Cardiac septum (tissue), 1 donor: ENCODE results near the gene ERBB4. TPM values are rescaled to one million over a fixed set of nuclear protein-coding genes. Genes with fewer than 3 reads are reported as not detected.

Experiments used
- DNase-seq: peaks from one replicate; pipeline ENCODE4 v3.0.0-alpha.2; 2020; ENCODE audit warnings: low spot score
- intact Hi-C: fragments of 100-400 bp; cut with DNase I; formaldehyde crosslinking; loops from one replicate; pipeline ENCODE4 v1.14.0; 2022
- total RNA-seq: library from RNA; stranded (reverse); fragmentation: NEBNext Ultra II Directional; extraction: Animal tissue kit (Norgen Biotek cat#: 25700); gene quantifications from one replicate; pipeline ENCODE4 v1.2.1, GENCODE V29; 2021
- donor health status: DM: no; HTN: no; CAD: no.

ERBB4 gene
- total RNA-seq, 1 donor from 2014 or later: 13.8 TPM

DNA sequence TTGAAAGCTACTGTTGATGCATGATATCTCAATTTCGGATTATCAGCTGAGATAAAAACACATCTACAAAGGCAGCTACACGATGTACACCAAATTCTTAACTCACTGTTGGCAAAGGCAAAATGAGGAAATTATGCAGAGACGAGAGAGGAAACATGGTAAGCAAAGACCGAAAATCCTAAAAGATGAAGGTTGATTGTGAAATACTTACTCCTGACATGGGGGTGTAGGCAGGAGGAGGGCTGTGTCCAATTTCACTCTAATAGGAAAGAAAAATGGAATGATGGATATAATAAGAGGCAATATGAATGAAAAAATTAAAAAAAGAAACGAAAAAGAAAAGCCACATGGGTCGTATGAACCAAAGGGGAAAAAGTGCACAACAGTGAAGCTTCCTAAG, 1150.9 kb downstream of the ERBB4 start:
- DNase-seq: no peak
- intact Hi-C loops: no loop called here

DNA sequence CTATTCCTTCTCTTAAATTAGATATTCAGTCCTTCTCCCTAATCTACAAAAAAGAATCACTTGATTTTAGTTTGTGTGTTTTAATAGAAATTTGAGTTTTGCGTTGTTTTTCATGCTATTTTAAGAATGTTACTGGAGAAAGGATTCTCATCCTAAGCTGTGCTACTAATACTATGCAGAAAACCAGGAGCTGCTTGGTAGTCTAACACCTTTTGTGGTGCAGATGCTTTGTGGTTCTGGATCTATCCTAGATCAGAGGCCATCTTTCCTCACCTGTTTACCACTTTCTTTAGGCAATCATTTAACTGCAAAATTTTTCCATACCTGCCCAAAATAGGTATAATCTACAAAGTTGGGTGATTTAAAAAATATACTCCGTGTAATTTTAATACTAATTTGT, 1158.6 kb downstream of the ERBB4 start:
- intact Hi-C loops: no loop called here
- no peak for DNase-seq

DNA sequence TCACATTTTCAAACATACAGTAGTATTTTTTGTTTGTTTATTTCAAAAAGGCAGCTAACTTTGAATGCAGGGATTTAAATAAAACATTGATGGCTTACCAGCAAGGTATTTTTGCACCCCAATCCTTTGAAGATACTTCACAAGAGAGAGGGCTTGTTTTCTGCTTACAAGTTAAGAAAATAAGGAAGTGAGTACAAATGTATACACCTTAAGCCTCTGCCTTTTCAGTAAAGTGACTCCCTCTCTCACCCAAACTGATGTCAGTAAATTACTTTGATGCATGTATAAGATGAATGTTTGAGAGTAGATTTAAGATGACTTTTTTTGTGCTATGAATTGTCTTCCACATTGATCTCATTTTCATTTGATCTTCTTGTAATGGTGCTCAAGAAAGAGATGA, 1162.2 kb downstream of the ERBB4 start:
- intact Hi-C loops: no loop called here
- no peak for DNase-seq

DNA sequence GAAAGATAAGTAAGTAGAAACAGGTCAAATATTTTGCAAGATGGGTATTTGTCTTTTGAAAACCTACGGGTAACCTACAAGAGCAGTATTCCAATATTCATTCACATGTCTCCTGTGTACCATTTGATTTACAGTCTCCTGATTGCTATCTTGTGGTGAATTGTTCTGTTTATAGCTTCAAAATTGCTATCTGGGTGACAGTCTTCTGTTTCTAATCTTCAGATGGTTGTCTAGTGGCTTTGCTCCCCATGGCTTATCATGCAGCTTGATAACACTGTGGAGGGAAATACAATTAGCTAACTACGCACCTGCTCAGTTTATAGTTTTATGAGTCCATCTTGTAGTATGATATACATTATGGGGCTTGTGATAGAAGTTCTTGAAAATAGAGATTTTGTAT, 1165.4 kb downstream of the ERBB4 start:
- no peak for DNase-seq
- intact Hi-C loops: no loop called here

DNA sequence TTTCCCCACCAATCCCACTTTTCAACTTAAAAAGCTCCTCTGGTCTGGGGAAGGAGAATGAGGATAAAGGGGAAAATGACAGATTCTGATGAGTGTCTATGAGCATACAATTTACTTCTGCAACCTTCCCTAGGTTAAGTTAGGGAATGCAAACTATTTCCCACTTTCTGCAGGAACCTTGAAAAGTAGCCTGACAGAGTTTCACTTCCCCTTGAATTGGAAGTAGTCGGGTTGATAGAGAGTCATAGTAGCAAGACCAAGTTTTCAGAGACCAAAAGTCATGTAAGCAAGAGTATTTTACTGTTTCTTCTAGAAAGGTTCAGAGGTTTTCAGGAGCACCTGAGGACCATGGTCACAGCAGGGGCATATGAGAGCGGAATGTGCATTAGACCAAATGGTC, 1167.1 kb downstream of the ERBB4 start:
- no peak for DNase-seq
- intact Hi-C loops: no loop called here

DNA sequence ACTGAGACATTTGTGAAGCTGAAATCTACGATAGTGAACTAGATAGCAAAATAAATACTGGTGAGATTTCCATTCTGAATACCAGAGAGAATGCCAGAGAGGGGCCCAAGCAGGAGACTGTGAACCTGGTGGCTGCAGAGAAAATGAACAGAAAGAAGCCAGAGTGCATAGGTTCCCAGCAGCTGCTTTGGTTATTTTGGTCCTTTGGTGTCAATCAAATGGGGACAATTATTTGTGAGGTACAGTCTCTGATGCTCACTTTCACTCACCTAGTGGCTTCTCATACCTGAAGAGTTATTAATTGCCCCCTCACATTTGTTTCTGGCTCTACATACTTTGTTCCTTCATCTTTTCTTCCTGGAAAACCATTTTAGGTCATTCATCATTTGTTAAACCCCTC, 1170.1 kb downstream of the ERBB4 start:
- DNase-seq: no peak
- intact Hi-C loops: no loop called here

- intact Hi-C loops: no loop called here
- no peak for DNase-seq
Measured at GRCh38 chr2:211367711-211368110, 1170.9 kb downstream of the ERBB4 start.

GRCh38 chr2:211367293-211367692, 1171.3 kb downstream of the ERBB4 start:
- intact Hi-C loops: no loop called here
- DNase-seq: no peak

DNA sequence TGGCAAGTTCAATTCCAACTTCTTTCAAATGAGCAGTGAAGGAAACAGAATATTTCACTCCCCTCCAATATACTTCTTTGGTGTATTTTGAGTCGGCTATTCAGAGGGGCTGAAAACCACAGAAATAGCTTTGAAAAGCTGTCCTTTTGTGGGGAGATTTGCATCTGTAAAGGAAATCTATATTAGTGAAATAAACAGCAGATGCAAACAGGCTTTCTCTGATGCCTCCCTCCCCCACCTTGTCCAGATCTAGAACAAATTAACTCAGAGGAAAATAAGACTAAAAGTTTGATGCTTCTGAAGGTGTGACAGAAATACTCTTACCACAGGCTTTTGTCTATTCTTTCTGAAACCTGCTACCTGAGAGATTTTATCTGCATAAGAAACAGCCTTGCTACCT, 1173.7 kb downstream of the ERBB4 start:
- intact Hi-C loops: no loop called here
- no peak for DNase-seq

DNA sequence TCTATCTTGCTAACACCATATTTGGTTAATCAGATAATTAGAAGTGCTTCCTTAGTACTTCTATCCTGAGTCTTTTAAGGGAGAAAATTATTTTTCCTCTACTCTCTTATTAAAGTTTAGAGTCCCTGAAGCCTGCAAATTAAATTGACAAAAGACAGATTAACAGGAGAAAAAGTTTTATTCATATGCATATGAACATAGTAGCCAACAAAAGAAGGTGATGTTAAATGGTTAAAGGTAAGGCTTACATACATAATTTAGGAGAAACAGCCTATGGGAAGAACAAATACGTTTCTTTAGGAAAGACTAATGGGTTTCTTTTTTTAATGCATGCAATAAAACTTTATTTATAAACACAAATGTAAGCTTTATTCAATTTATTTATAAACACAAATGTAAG, 1177.2 kb downstream of the ERBB4 start:
- intact Hi-C loops: no loop called here
- DNase-seq: no peak

GRCh38 chr2:211359347-211359746, 1179.3 kb downstream of the ERBB4 start:
- no peak for DNase-seq
- intact Hi-C loops: no loop called here

DNA sequence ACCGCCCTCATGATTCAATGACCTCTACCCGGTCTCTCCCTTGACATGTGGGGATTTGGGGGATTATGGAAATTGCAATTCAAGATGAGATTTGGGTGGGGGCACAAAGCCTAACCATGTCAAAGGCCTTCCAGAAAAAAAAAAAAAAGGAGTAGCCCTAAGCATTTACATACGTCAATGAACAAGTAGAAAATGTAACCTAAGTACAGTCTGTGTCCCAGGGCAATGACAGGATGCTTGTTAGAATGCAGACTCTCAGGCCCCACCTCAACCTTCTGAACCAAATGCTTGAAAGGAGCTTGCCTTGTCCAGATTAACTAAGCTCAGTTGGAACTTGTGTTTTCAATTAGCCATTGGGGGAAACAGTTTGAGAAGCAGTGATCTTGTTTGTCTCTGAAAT, 1180.1 kb downstream of the ERBB4 start:
- intact Hi-C loops: no loop called here

DNA sequence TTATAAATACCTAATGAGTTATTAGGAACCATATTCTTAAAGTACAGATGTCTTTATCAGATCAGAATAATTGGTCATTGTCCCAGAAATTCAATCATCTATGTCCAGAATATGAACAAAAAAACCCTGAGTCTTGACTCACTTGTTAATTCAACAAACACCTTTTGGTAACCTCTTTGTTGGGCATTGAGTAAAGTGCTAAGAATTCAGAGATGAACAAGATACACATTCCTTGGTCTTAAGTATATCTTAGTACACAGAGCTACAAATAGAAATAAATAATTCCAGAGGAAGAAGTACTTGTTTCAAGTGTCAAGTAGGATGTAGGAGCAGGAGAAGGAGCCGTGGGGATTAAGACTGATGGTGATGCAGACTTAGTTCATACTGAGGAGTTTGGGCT, 1184.1 kb downstream of the ERBB4 start:
- intact Hi-C loops: no loop called here
- no peak for DNase-seq

More for the DNA sequence above, 1180.1 kb downstream of the ERBB4 start:
- DNase-seq: no peak

- intact Hi-C loops: no loop called here
- DNase-seq: no peak
Measured at GRCh38 chr2:211351987-211352386, 1186.6 kb downstream of the ERBB4 start.

DNA sequence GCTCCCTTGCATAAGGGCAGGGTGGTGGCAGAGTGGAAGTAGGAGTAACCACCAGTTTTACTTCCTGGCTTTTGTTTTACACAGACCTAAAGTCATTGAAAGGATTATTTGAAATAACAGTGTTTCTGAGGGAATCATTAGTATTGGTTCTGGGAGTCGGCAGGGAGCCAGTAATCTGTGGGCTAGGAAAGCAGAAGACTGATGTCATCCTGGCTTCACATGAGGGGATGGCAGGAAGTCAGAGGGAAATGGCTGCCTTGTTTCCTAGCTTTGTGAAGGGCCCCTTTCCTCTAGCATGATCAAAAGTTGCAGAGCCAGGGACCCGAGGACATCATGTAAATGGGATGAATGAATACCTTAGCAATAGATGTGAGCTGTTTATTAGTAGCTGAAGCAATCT, 1189.6 kb downstream of the ERBB4 start:
- DNase-seq: no peak
- intact Hi-C loops: no loop called here

GRCh38 chr2:211347328-211347727, 1191.3 kb downstream of the ERBB4 start:
- DNase-seq: no peak
- intact Hi-C loops: no loop called here

- DNase-seq: no peak
- intact Hi-C loops: no loop called here
Measured at GRCh38 chr2:211344289-211344688, 1194.3 kb downstream of the ERBB4 start.

GRCh38 chr2:211333377-211333776, 1205.2 kb downstream of the ERBB4 start:
- intact Hi-C loops: no loop called here
- no peak for DNase-seq

DNA sequence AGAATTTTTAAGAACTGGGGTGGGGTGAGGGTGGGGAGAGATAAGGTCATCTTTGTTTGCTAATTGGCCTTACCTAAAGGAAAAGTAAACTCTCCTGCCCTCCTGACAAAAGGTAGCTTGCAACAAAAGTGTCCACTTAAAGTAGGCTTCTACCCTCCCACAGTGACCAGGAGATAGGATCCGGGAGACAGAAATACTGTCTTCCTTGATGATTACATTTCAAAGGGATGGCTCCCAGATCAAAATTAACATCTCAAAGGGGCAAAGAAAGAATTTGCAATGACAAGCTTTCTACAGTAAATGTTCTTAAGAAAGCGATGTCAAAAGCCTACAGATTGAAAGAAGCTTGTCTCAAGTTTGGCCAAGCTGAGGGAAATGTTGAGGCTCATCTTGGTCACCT, 1206.9 kb downstream of the ERBB4 start:
- intact Hi-C loops: no loop called here

GRCh38 chr2:211329882-211330281, 1208.7 kb downstream of the ERBB4 start:
- intact Hi-C loops: no loop called here
- no peak for DNase-seq

More for the DNA sequence above, 1206.9 kb downstream of the ERBB4 start:
- no peak for DNase-seq

GRCh38 chr2:211329421-211329820, 1209.2 kb downstream of the ERBB4 start:
- intact Hi-C loops: no loop called here
- DNase-seq: no peak

DNA sequence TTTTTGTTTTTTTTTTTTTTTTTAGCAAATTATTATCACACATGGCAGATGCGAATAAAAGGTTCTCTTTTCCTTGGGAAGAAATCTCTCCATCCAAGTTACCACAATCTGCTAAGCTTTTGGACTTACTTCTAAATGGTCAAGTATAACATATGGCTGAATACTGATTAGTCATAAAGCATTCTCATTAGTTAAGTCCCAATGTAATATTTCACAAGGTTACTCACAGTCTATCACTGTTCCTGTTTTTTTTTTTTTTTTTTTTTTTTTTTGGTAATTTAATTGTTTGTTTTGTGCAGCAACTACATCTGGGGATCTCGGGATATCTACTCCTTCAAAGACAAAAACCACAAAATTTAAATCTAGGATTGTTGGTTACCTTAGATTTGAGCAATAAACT, 1210.5 kb downstream of the ERBB4 start:
- intact Hi-C loops: no loop called here
- no peak for DNase-seq
